ENCODE data around the gene CFAP65. TPM values are rescaled to one million over a fixed set of nuclear protein-coding genes. Genes with fewer than 3 reads are reported as not detected.

The CFAP65 gene
- total and polyA plus RNA-seq, 2 of the 13 experiments (the other 11 are each of a cell fraction or from before 2014, with no cell fraction given): 0.05 TPM; not detected in 1

DNA sequence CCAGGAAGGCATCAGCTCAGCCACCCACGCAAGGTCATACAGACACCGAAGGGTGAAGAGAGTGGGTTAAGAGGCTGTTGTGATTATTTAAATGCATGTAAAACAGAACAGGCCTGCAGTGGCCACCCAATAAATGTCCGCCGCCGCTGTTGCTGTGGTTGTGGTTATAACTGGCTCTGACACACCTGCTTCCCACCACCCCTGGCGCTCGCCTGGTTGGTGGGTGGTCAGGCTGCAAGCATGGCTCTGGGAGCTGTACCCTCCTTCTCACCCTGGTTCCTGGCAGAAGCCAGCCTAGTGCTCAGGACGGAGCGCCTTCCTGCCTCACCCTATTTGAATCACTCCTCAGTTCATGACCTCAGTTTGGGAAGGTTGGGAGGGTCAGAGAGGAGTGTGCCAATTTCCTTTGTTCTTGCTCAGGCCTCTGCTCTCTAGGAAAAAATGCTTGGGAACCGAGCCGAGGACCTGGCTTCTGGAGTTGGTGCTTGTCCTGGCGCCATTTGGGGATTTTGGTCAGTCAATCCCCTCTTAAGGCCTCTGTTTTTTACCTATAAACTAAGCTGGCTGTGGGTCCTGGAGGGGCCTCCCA is 42.8 kb downstream of the CFAP65 start:
- no peak overlapping the region for H3K4me3 ChIP-seq (replicated peaks in 1 of 3; ENCODE audit: insufficient read depth in 1 of 3, low read depth in 2 of 3, low read length in 3 of 3)
- intact Hi-C loops (cut with micrococcal nuclease; ENCODE audit: unreplicated experiment): no loop called here
- H3K27me3 ChIP-seq (ENCODE audit: control insufficient read depth in 1 of 2, insufficient read depth in 2 of 2, low read length in 2 of 2): peaks cover 48 to 95% of the 10 kb centered on the region in 2 experiments
- H3K9me3 ChIP-seq (ENCODE audit: low read length): no peaks in the 10 kb centered on the region
- 47% methylated on average over 11 of the region's 12 CpGs for WGBS (ENCODE audit: low lambda C conversion rate)
- H3K4me1 ChIP-seq (ENCODE audit: insufficient read depth, low read length): peaks cover 38% of the 10 kb centered on the region
- no peaks in the 10 kb centered on the region for H3K79me2 ChIP-seq (ENCODE audit: insufficient read depth, low read length)
- H3K27ac ChIP-seq (ENCODE audit: extremely low read length, insufficient read depth, low read length): no peak overlapping the region
- H3K9ac ChIP-seq (ENCODE audit: insufficient read depth, low read depth, low read length): no peak overlapping the region
- in situ Hi-C loops (cut with HindIII; ENCODE audit: extremely low pct_ligation_motif_present, low pct_unique_long_range_greater_than_20kb): no loop called here
- BruUV-seq (replicated peaks): no TSS peak
- no peak for ATAC-seq
- CTCF ChIA-PET (ENCODE audit: low intra/inter-chr PET ratio, low total read pairs): no interaction called here
- H2AFZ ChIP-seq (ENCODE audit: low read length): no peak overlapping the region
- POLR2A ChIA-PET: no interaction called here
- H3K4me2 ChIP-seq (ENCODE audit: low read depth, low read length): no peak overlapping the region
- no peak for DNase-seq (ENCODE audit: low spot score)
- TF ChIP-seq BRD4 (CRISPR knock-in tag; IDR thresholded peaks at IDR 0.05) (no peak), BCL6 (CRISPR knock-in tag; IDR thresholded peaks at IDR 0.05) (peak; percentile 70)
- H4K20me1 ChIP-seq (ENCODE audit: insufficient read depth, low read length): peaks cover 47% of the 10 kb centered on the region; the same call in 1 of the 2 replicates
- FAIRE-seq: no peak
- H3K36me3 ChIP-seq (replicated peaks in 1 of 2; ENCODE audit: control insufficient read depth in 1 of 2, insufficient read depth in 2 of 2, low read length in 2 of 2): no peaks in the 10 kb centered on the region

DNA sequence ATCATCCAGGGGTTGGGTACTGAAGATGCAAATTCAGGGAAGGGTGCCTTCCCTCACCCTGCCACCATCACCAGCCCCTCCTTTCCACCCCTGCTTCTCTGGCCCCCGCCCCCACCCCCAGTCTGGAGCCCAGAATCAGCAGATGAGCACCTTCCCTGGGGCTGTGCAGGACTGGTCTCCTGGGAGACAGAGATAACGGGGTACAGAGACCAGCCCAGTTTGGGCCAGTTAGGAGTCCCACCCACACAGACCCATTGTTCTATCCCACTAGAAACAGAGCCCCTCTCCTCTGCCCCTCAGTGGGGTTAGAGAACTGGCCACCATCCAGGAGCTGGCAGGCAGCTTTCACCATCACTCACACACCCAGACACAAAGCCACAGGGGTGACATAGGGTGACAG is 43.6 kb downstream of the CFAP65 start:
- peaks cover 49 to 95% of the 10 kb centered on the region in 2 experiments for H3K27me3 ChIP-seq (ENCODE audit: control insufficient read depth in 1 of 2, insufficient read depth in 2 of 2, low read length in 2 of 2)
- H3K36me3 ChIP-seq (replicated peaks in 1 of 2; ENCODE audit: control insufficient read depth in 1 of 2, insufficient read depth in 2 of 2, low read length in 2 of 2): no peaks in the 10 kb centered on the region
- no peak for DNase-seq (ENCODE audit: low spot score)
- ChIA-PET POLR2A (no interaction called here), CTCF (ENCODE audit: low intra/inter-chr PET ratio, low total read pairs) (no interaction called here)
- H3K79me2 ChIP-seq (ENCODE audit: insufficient read depth, low read length): no peaks in the 10 kb centered on the region
- no peak overlapping the region for H3K27ac ChIP-seq (ENCODE audit: extremely low read length, insufficient read depth, low read length)
- no peak overlapping the region for H3K4me3 ChIP-seq (replicated peaks in 1 of 3; ENCODE audit: insufficient read depth in 1 of 3, low read depth in 2 of 3, low read length in 3 of 3)
- H3K4me2 ChIP-seq (ENCODE audit: low read depth, low read length): no peak overlapping the region
- no peak for ATAC-seq
- H4K20me1 ChIP-seq (ENCODE audit: insufficient read depth, low read length): peaks cover 45% of the 10 kb centered on the region; the same call in 1 of the 2 replicates
- FAIRE-seq: no peak
- no peak for TF ChIP-seq ZNF101 (CRISPR knock-in tag; IDR thresholded peaks at IDR 0.05; ENCODE audit: borderline replicate concordance, low read depth)
- TF ChIP-seq ZNF746 (CRISPR knock-in tag; IDR thresholded peaks at IDR 0.05): no peak
- no peak for TF ChIP-seq ZNF777 (CRISPR knock-in tag; IDR thresholded peaks at IDR 0.05)
- TF ChIP-seq HNF4A (CRISPR knock-in tag; IDR thresholded peaks at IDR 0.05): no peak
- TF ChIP-seq, protein P1, sequence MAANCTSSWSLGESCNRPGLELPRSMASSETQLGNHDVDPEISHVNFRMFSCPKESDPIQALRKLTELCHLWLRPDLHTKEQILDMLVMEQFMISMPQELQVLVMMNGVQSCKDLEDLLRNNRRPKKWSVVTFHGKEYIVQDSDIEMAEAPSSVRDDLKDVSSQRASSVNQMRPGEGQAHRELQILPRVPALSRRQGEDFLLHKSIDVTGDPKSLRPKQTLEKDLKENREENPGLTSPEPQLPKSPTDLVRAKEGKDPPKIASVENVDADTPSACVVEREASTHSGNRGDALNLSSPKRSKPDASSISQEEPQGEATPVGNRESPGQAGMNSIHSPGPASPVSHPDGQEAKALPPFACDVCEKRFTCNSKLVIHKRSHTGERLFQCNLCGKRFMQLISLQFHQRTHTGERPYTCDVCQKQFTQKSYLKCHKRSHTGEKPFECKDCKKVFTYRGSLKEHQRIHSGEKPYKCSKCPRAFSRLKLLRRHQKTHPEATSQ (CRISPR knock-in tag; IDR thresholded peaks at IDR 0.05; ENCODE audit: borderline replicate concordance): no peak
- TF ChIP-seq RAD51 (IDR thresholded peaks at IDR 0.05; ENCODE audit: borderline replicate concordance): no peak
- TF ChIP-seq, protein P2, sequence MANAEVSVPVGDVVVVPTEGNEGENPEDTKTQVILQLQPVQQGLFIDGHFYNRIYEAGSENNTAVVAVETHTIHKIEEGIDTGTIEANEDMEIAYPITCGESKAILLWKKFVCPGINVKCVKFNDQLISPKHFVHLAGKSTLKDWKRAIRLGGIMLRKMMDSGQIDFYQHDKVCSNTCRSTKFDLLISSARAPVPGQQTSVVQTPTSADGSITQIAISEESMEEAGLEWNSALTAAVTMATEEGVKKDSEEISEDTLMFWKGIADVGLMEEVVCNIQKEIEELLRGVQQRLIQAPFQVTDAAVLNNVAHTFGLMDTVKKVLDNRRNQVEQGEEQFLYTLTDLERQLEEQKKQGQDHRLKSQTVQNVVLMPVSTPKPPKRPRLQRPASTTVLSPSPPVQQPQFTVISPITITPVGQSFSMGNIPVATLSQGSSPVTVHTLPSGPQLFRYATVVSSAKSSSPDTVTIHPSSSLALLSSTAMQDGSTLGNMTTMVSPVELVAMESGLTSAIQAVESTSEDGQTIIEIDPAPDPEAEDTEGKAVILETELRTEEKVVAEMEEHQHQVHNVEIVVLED (CRISPR knock-in tag; IDR thresholded peaks at IDR 0.05; ENCODE audit: borderline replicate concordance): no peak
- no peak for TF ChIP-seq SAFB2 (CRISPR knock-in tag; IDR thresholded peaks at IDR 0.05; ENCODE audit: borderline replicate concordance, low read depth)
- TF ChIP-seq HOXA5 (CRISPR knock-in tag; IDR thresholded peaks at IDR 0.05): no peak
- no peak for TF ChIP-seq ZNF17 (CRISPR knock-in tag; IDR thresholded peaks at IDR 0.05)
- TF ChIP-seq, protein P3, sequence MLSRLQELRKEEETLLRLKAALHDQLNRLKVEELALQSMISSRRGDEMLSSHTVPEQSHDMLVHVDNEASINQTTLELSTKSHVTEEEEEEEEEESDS (CRISPR knock-in tag; IDR thresholded peaks at IDR 0.05; ENCODE audit: borderline replicate concordance): no peak
- TF ChIP-seq CCAR2 (optimal IDR thresholded peaks at IDR 0.05; ENCODE audit: low read depth, low read length): no peak
- no peak for TF ChIP-seq ZNF776 (CRISPR knock-in tag; IDR thresholded peaks at IDR 0.05)
- no peak for TF ChIP-seq ZBTB7B (CRISPR knock-in tag; IDR thresholded peaks at IDR 0.05)
- TF ChIP-seq XRCC5 (optimal IDR thresholded peaks at IDR 0.05; ENCODE audit: low read length): no peak
- TF ChIP-seq ZNF12 (CRISPR knock-in tag; IDR thresholded peaks at IDR 0.05): no peak
- intact Hi-C loops (cut with micrococcal nuclease; ENCODE audit: unreplicated experiment): no loop called here
- in situ Hi-C loops (cut with HindIII; ENCODE audit: extremely low pct_ligation_motif_present, low pct_unique_long_range_greater_than_20kb): no loop called here
- H2AFZ ChIP-seq (ENCODE audit: low read length): no peak overlapping the region
- H3K4me1 ChIP-seq (ENCODE audit: insufficient read depth, low read length): peaks cover 37% of the 10 kb centered on the region
- WGBS (ENCODE audit: low lambda C conversion rate): 8% methylated on average over 2 of the region's 2 CpGs
- BruUV-seq (replicated peaks): no TSS peak
- H3K9me3 ChIP-seq (ENCODE audit: low read length): no peaks in the 10 kb centered on the region
- H3K9ac ChIP-seq (ENCODE audit: insufficient read depth, low read depth, low read length): no peak overlapping the region

Data from HepG2 (cell line).